ENCODE measurements around the gene SPATS2.
"Not testable (repeated sequence)": the region's sequence is repeated elsewhere in the genome, so short reads cannot be mapped to it uniquely, and the experiment has no call there.

The SPATS2 gene

GRCh38 chr12:49462083-49462744, 95.0 kb downstream of the SPATS2 start:
- DNase-seq (ENCODE audit: low read depth, low spot score), result no peak

GRCh38 chr12:49465132-49465531, 97.9 kb downstream of the SPATS2 start:
- no peak for DNase-seq (ENCODE audit: low read depth, low spot score)

- no peak for DNase-seq (ENCODE audit: low read depth, low spot score)
Measured at GRCh38 chr12:49470986-49471385, 103.7 kb downstream of the SPATS2 start.

GRCh38 chr12:49471557-49471956, 104.3 kb downstream of the SPATS2 start:
- DNase-seq (ENCODE audit: low read depth, low spot score), result no peak

GRCh38 chr12:49476091-49476490, 108.8 kb downstream of the SPATS2 start:
- DNase-seq (ENCODE audit: low read depth, low spot score), result no peak

GRCh38 chr12:49478949-49479664, 111.8 kb downstream of the SPATS2 start:
- no peak for DNase-seq (ENCODE audit: low read depth, low spot score)

GRCh38 chr12:49482095-49483051, 115.1 kb downstream of the SPATS2 start:
- peak; percentile 32 for DNase-seq (ENCODE audit: low read depth, low spot score)

GRCh38 chr12:49483619-49484018, 116.4 kb downstream of the SPATS2 start:
- DNase-seq (ENCODE audit: low read depth, low spot score), result peak; percentile 29

GRCh38 chr12:49487605-49488004, 120.3 kb downstream of the SPATS2 start:
- DNase-seq (ENCODE audit: low read depth, low spot score), result peak; percentile 42

- DNase-seq (ENCODE audit: low read depth, low spot score), result no peak
Measured at GRCh38 chr12:49489154-49489553, 121.9 kb downstream of the SPATS2 start.

GRCh38 chr12:49489720-49490119, 122.5 kb downstream of the SPATS2 start:
- DNase-seq (ENCODE audit: low read depth, low spot score), result peak; percentile 80

GRCh38 chr12:49491823-49492222, 124.6 kb downstream of the SPATS2 start:
- DNase-seq (ENCODE audit: low read depth, low spot score), result peak; percentile 57

GRCh38 chr12:49493900-49494299, 126.6 kb downstream of the SPATS2 start:
- DNase-seq (ENCODE audit: low read depth, low spot score), result no peak

- DNase-seq (ENCODE audit: low read depth, low spot score), result peak; percentile 15
Measured at GRCh38 chr12:49496417-49497360, 129.4 kb downstream of the SPATS2 start.

- DNase-seq (ENCODE audit: low read depth, low spot score), result no peak
Measured at GRCh38 chr12:49501895-49502294, 134.6 kb downstream of the SPATS2 start.

- DNase-seq (ENCODE audit: low read depth, low spot score), result peak; percentile 10
Measured at GRCh38 chr12:49502590-49502989, 135.3 kb downstream of the SPATS2 start.

GRCh38 chr12:49503674-49504180, 136.5 kb downstream of the SPATS2 start:
- DNase-seq (ENCODE audit: low read depth, low spot score), result peak; percentile 78

GRCh38 chr12:49505672-49506071, 138.4 kb downstream of the SPATS2 start:
- no peak for DNase-seq (ENCODE audit: low read depth, low spot score)

GRCh38 chr12:49507139-49507538, 139.9 kb downstream of the SPATS2 start:
- DNase-seq (ENCODE audit: low read depth, low spot score), result peak; percentile 94

GRCh38 chr12:49509681-49510080, 142.4 kb downstream of the SPATS2 start:
- not testable (repeated sequence) for DNase-seq (ENCODE audit: low read depth, low spot score)

GRCh38 chr12:49511410-49511809, 144.1 kb downstream of the SPATS2 start:
- peak; percentile 16 for DNase-seq (ENCODE audit: low read depth, low spot score)

Measured in astrocyte of the hippocampus (primary cell).